Right atrium auricular region (tissue), 2 donors: Measurements from ENCODE around the gene CAMK4. TPM values are rescaled to one million over a fixed set of nuclear protein-coding genes. Genes with fewer than 3 reads are reported as not detected.

ENCODE experiments used
- DNase-seq: peaks from one replicate; pipeline ENCODE4 v3.0.0-alpha.2; 2019; ENCODE audit warnings: low spot score
- H3K27ac ChIP-seq, 2 donors: fragments of 200-600 bp; sonication (generic); 1 replicate in 1 of 2; 2 replicates in 1 of 2; pipeline ENCODE4 v1.5.1; 2016 to 2019
- H3K27me3 ChIP-seq, 2 donors: fragments of 200-600 bp; sonication (generic); one replicate each; pipeline versions ENCODE4 v1.5.1 to v1.6.0; 2017 to 2019
- H3K36me3 ChIP-seq: fragments of 200-600 bp; sonication (generic); one replicate; pipeline ENCODE4 v1.5.1; 2016
- H3K4me1 ChIP-seq, 2 donors: fragments of 200-600 bp; sonication (generic); one replicate each; pipeline versions ENCODE4 v1.5.1 to v1.6.0; 2017 to 2019
- H3K4me3 ChIP-seq, 2 donors: fragments of 200-600 bp; sonication (generic); 1 replicate in 1 of 2; 2 replicates in 1 of 2; pipeline ENCODE4 v1.5.1; 2017 to 2019; ENCODE audit warnings: mild to moderate bottlenecking in 1 of 2, moderate library complexity in 1 of 2
- H3K9me3 ChIP-seq, 2 donors: fragments of 200-600 bp; sonication (generic); one replicate each; pipeline ENCODE4 v1.5.1; 2019
- total RNA-seq, 2 donors: library from RNA; depleted of rRNA; stranded (reverse); fragments of >200 nt; gene quantifications; one replicate each; pipeline ENCODE4 v1.1.0, GENCODE V29; 2016
- TF ChIP-seq, protein P1 (sequence below), 2 donors: fragments of 200-600 bp; sonication (generic); IDR thresholded peaks; one replicate each; pipeline ENCODE4 v1.5.1; 2019; ENCODE audit warnings: antibody characterized with exemption in 2 of 2

The CAMK4 gene
- total RNA-seq, 2 donors from 2014 or later, result 0.11 to 0.67 TPM

DNA sequence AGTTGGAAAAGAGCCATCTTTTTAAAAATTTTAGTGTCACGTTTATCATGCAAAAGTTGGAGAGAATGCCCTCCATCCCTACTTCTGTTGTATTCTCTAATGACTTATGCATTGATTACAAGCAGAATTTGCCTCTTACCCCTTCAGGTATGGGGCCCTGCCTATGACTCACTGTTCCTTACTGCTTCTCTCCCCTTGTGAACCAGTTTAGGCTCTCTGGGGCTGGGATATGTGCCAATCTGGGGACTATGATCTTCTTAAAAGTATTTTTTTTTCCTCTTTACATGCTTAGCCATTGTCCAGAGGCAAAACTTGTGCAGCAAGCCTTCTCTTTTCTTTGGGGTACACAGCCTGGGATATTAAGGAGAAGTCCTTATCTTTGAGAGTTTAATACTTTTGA lies 37.4 kb downstream of the CAMK4 start:
- Histone ChIP-seq H3K27ac (no peak overlapping the region), H3K4me1 (no peaks in the 10 kb centered on the region), H3K4me3 (no peak overlapping the region), H3K9me3 (no peaks in the 10 kb centered on the region), H3K27me3 (no peaks in the 10 kb centered on the region), H3K36me3 (no peaks in the 10 kb centered on the region)
- DNase-seq, result no peak
- TF ChIP-seq, protein P1, sequence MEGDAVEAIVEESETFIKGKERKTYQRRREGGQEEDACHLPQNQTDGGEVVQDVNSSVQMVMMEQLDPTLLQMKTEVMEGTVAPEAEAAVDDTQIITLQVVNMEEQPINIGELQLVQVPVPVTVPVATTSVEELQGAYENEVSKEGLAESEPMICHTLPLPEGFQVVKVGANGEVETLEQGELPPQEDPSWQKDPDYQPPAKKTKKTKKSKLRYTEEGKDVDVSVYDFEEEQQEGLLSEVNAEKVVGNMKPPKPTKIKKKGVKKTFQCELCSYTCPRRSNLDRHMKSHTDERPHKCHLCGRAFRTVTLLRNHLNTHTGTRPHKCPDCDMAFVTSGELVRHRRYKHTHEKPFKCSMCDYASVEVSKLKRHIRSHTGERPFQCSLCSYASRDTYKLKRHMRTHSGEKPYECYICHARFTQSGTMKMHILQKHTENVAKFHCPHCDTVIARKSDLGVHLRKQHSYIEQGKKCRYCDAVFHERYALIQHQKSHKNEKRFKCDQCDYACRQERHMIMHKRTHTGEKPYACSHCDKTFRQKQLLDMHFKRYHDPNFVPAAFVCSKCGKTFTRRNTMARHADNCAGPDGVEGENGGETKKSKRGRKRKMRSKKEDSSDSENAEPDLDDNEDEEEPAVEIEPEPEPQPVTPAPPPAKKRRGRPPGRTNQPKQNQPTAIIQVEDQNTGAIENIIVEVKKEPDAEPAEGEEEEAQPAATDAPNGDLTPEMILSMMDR (IDR thresholded peaks at IDR 0.05), result no peak

DNA sequence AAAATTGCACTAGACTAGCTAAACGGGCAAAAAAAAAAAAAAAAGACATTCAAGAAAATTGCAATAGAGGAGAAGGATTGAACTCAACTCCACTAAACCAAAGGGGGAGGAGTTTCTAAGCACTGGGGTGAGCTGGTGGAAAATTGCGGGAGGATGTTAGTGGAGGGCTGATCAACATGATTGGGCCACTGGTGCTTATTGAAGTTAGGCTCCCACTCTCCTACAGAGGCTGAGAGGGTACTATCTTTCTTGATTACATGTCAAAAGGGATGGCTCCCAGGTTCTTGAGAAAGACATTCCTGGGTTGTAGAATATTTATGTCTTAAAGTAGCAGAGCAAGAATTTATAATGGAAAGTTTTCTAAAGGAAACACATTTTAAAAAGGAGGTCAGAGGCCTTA lies 38.0 kb downstream of the CAMK4 start:
- Histone ChIP-seq H3K27ac (no peak overlapping the region), H3K4me1 (no peaks in the 10 kb centered on the region), H3K4me3 (no peak overlapping the region), H3K27me3 (no peaks in the 10 kb centered on the region), H3K36me3 (no peaks in the 10 kb centered on the region), H3K9me3 (no peaks in the 10 kb centered on the region)
- no peak for DNase-seq
- TF ChIP-seq, protein P1 (IDR thresholded peaks at IDR 0.05), result no peak

DNA sequence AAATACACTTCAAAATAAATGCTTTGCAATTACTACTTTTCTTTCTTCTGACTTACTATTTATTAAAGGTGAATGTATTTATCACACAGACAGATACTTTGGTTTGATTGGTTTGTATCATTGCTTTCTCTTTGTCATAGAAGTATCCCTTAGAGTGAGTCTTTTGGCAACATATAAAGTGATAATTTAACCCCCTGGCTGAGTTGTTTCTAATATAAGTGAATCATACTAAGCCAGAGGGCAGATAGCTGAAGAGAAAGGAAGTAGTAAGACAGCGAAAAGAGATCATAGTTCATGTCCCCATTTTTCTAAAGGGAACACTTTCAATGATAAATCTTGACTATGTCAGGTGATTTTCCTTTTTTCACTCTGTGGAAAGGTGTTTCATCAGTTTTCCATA lies 38.6 kb downstream of the CAMK4 start:
- no peak overlapping the region for H3K27ac ChIP-seq
- TF ChIP-seq, protein P1 (IDR thresholded peaks at IDR 0.05), result no peak
- no peaks in the 10 kb centered on the region for H3K4me1 ChIP-seq
- DNase-seq, result no peak
- H3K9me3 ChIP-seq, result no peaks in the 10 kb centered on the region
- H3K36me3 ChIP-seq, result no peaks in the 10 kb centered on the region
- H3K27me3 ChIP-seq, result no peaks in the 10 kb centered on the region
- no peak overlapping the region for H3K4me3 ChIP-seq

GRCh38 chr5:111266491-111266890 lies 42.3 kb downstream of the CAMK4 start:
- DNase-seq, result no peak
- Histone ChIP-seq H3K27me3 (no peaks in the 10 kb centered on the region), H3K36me3 (no peaks in the 10 kb centered on the region), H3K4me1 (no peaks in the 10 kb centered on the region), H3K27ac (no peak overlapping the region), H3K4me3 (no peak overlapping the region), H3K9me3 (no peaks in the 10 kb centered on the region)
- TF ChIP-seq, protein P1 (IDR thresholded peaks at IDR 0.05), result no peak

GRCh38 chr5:111268300-111268699 lies 44.1 kb downstream of the CAMK4 start:
- Histone ChIP-seq H3K9me3 (no peaks in the 10 kb centered on the region), H3K36me3 (no peaks in the 10 kb centered on the region), H3K4me1 (no peaks in the 10 kb centered on the region), H3K4me3 (no peak overlapping the region), H3K27me3 (no peaks in the 10 kb centered on the region), H3K27ac (no peak overlapping the region)
- DNase-seq, result no peak
- TF ChIP-seq, protein P1 (IDR thresholded peaks at IDR 0.05), result no peak

- DNase-seq, result no peak
- no peaks in the 10 kb centered on the region for H3K4me1 ChIP-seq
- no peak overlapping the region for H3K27ac ChIP-seq
- H3K4me3 ChIP-seq, result no peak overlapping the region
- TF ChIP-seq, protein P1 (IDR thresholded peaks at IDR 0.05), result no peak
- H3K9me3 ChIP-seq, result no peaks in the 10 kb centered on the region
- H3K27me3 ChIP-seq, result no peaks in the 10 kb centered on the region
- no peaks in the 10 kb centered on the region for H3K36me3 ChIP-seq
These were observed 47.7 kb downstream of the CAMK4 start for GRCh38 chr5:111271885-111272284.
